Activated CD8-positive, alpha-beta memory T cell treated with anti-CD3 and anti-CD28 coated beads, Interleukin-2, amount 50 U/mL, for 1 hour (primary cell): ENCODE data around the gene ZNF83.
"Not testable (repeated sequence)": the region's sequence is repeated elsewhere in the genome, so short reads cannot be mapped to it uniquely, and the experiment has no call there.

Experiments
- DNase-seq: peaks from one replicate; pipeline ENCODE4 v3.0.0-alpha.2; 2020; ENCODE audit errors: extremely low read depth

ZNF83 gene

DNA sequence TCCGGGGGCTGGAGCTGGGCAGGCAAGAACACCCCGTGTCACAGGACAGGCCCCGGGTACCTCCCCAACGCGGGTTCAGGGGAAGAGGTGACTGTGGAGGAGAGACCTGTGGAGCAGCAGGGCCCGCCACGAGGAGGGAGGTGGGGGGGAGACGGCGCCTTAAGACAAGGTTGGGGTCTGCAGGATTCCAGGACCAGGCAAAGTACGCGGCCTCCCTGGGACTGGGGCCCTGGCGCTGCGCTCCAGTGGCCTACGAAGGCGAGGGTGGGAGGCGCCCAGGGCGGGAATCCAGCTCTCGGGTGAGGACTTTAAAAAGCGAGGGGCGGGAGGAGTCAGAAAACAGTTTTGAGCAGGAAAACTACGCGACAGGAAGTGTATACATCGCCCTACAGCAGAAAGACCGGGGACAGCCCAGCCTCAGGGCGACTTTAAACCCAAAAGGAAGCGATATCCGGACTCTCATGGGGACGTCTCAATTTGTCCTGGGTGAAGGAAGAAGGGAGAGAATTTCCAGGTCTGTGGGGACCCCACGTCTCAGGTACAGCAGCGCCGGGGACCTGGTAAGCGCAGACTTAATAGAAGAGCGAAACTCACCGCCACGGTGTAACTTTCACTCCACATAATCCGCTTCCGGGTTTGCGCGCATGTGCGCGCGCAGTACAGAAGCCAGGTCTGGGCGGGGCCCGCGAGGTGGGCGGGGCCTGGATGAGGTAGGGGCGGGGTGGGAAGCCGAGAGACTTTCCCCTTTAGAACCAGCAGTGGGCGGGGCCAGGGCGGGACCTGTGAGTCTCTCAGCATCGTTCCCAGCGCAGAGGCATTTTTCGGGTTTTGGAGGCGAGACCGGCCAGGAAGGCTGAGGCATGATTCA lies at the start of gene ZNF83:
Gene ZNF83, minus strand, starts transcription at position 638 of the 868 bp plus-strand sequence.
- peak; percentile 87 for DNase-seq

DNA sequence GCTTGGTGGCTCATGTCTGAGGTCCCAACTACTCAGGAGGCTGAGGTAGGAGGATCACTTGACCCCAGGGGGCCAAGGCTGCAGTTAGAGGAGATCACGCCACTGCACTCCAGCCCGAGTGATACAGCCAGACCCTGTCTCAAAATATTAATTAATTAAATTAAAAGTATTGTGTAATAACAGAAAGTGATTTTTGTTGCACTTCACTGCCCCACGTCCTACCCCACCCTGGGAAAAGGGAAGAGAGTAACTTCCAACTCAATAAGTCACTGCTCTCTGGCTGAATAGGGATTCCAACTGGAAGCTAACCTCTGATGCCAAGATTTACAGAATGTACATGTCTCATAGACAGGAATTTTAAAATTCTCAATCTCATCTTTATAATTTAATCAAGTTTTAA lies 49.5 kb upstream of the ZNF83 start:
- DNase-seq = no peak

DNA sequence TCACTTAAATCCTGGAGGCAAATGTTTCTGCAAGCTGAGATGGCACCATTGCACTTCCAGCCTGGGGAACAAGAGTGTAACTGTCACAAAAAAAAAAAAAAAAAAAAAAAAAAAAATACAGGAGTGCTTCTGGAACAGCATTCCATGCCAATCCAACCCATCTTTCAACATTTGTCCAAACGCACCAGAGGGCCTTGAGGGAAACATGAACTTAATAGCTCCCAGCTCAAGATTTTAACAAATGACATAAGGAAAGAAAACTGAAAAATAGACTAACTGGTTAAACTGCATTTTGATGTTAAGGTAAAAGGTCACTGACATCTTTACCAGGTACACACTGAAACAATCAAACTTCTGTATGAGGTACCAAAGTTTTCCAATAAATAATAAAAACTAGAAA lies 47.7 kb upstream of the ZNF83 start:
- no peak for DNase-seq

DNA sequence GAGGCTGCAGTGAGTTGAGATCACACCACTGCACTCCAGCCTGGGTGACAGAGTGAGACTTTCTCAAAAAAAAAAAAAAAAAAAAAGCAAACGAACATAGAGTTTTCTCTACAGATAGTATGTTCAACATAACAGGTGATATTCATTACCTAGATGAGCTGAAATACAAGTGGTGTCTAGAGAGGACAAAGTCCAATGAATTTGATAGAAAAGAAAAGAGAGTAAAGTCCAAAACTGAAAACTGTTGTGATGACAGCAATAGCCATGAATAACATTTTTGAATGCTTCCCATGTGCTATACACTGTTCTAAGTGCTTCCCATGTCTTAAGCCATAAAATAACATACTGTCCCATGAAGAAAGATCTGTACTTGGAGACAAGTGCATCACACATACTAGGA lies 43.1 kb upstream of the ZNF83 start:
- DNase-seq = not testable (repeated sequence)

DNA sequence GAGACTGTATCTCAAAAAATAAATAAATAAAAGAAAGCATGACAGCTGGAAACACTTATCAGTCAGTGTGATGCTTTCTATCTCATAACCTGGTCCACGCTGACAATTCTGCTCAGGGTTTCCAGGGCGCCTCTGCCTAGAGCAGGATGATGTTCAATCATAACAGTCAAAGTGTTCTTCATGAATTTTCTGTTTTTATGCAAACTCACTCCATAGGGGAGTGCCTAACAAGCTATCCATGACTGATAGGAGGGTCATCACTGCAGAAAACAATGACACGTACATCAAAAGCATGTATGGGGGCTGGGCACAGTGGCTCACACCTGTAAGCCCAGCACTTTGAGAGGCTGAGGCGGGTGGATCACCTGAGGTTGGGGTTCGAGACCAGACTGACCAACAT lies 41.4 kb upstream of the ZNF83 start:
- no peak for DNase-seq

DNA sequence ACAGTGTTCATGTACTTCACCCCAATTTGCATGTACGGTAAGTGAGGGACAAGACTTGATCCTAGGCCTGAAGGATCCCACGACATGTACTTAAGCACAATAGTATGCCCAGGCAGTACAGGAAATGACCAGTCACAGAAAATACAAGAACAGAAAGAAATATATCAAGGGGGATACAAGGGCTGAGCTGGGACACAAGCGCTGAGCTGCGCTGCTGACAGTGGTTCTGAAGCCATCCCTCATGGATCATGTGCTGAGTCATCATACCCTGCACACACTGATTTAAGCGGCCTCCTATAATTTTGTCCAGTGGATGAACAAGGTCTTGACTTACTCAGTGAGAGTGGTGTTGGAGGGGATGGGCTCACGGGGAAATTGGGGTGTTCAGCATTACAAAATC lies 37.1 kb upstream of the ZNF83 start:
- DNase-seq = not testable (repeated sequence)

DNA sequence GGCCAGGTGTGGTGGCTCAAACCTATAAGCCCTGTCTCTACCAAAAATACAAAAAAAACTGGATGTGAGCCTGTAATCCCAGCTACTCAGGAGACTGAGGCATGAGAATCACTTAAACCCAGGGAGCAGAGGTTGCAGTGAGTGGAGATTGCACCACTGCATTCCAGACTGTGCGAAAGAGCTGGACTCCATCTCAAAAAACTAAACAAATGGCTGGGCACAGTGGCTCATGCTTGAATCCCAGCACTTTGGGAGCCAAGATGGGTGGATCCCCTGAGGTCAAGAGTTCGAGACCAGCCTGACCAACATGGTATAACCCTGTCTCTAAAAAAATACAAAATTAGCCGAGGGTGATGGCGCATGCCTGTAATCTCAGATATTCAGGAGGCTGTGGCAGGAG lies 34.9 kb upstream of the ZNF83 start:
- no peak for DNase-seq

DNA sequence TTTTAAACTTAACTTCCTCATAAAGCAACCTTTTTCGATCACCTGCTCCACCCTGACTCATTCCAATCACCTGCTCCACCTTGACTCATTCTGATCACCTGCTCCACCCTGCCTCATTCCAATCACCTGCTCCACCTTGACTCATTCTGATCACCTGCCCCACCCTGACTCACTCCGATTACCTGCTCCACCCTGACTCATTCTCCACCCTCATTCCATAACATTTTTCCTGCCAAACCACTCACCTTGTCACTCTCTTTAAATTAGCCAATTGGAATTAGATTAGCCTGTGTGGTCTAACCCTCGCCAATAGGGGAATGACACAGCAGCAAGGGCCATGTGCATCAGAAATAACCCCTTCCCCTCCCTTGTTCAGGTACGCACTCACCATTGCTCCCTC lies 31.9 kb upstream of the ZNF83 start:
- DNase-seq = no peak

DNA sequence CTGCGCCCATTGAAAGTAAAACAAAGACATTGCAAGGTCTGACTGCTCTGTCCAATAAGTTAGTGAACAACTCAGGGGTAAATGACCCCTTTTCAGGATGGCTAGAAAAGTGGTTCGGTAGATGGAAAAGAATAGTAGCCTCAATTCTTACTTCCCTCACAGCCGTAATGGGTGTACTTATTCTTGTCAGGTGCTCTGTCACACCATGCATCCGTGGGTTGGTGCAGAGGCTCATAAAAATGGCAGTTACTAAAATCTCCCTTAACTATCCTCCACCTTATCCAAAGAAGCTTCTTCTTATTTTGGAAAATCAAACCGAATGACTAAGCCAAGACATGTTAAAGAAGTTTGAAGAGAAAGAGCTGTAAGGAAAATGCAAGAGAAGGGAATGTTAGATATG lies 31.4 kb upstream of the ZNF83 start:
- no peak for DNase-seq

DNA sequence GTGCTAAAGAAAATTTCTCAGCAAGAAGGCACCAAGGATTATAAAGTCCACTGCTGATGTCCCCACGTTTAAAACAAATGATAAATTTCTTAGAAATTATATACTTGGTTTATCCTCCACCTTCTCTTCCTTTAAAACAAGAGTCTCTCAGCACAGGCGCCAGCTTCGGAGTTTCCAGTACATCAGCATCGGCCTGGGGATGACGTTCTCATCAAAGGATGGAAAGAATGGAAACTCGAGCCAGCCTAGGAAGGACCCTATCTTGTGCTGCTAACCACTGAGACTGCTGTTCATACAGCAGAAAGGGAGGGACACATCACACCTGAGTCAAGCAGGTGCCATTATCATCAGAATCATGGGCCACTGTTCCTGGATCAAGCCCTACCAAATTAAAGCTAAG lies 29.8 kb upstream of the ZNF83 start:
- DNase-seq = no peak

DNA sequence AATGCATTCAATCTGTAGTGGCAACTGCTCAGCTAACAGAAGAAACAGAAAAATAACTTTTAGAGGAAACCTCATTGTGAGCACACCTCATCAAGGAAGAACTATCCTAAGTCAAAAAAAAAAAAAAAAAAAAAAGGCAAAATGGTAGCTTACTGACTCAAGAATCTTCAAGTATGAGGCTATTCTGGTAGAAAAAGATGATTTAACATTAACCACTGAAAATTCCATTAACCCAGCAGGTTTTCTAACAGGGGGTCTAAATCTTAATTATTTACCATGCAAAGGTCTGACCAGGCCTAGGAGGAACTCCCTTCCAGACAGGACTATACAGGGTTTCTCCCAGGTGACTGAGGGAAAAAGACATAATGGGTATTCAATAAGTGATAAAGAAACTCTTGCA lies 28.4 kb upstream of the ZNF83 start:
- DNase-seq = no peak

DNA sequence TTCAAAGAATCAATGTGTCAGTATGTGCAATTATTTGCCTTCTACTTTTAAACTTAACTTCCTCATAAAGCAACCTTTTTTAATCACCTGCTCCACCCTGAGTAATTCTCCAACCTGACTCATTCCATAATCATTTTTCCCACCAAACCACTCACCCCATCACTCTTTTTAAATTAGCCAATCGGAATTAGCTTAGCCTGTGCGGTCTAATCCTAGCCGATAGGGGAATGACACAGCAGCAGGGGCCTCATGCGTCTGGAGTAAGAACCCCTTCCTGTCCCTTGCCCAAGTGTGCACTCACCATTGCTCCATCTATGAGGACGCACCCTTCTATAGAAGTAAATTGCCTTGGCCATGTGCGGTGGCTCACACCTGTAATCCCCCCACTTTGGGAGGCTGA lies 27.4 kb upstream of the ZNF83 start:
- DNase-seq = no peak

DNA sequence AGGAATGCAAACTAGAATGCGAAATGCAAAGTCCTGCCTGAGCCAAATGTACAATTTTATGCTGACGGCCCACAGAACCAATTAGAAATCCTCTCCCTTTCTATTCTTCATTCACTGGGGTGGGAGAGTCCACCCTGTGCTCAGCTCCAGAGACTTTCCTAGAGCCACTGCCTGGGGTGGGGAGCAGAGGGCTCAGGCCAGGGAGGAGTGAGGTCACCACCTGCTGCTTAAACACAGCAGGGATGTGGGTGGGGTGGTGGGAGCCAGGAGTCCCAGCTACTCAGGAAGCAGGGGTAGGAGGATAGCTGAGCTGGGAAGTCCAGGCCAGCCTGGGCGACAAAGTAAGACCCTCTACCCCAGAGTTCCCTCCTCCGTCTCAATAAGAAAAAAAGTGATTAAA lies 26.9 kb upstream of the ZNF83 start:
- no peak for DNase-seq

DNA sequence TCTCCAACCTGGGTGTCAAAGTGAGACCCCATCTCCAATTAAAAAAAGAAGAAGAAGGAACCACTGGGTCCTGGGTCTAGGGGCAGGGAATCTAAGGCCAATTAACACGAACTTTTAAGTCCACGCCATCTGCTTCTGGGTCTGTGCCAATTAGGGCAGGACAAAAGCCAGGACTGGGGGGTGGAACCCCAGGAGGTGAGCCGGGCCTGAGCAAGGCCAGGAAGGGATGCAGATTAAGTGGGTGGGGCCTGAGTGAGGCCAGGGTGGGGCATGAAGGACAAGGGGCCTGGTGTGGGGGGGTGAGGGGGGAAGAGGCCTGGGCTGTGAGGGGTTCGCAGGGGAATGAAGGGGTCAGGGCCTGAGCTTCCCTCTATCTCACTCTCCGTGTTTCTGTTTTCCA lies 26.3 kb upstream of the ZNF83 start:
- DNase-seq = no peak

DNA sequence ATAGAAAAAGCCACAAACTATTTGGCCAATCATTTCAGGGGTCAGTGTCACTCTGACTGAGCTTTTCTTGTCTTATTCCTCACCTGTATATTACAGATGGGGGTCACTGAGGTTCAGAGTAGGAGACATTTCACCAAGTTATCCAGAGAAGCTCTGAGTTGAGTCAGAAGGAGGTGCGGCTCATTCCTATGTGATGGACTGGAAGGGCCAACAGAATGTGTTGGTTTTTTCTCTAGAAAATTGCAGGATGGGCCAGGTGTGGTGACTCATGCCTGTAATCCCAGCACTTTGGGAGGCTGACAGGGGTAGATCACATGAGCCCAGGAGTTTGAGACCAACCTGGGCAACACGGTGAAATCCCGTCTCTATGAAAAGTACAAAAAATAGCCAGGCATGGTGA lies 24.5 kb upstream of the ZNF83 start:
- no peak for DNase-seq

DNA sequence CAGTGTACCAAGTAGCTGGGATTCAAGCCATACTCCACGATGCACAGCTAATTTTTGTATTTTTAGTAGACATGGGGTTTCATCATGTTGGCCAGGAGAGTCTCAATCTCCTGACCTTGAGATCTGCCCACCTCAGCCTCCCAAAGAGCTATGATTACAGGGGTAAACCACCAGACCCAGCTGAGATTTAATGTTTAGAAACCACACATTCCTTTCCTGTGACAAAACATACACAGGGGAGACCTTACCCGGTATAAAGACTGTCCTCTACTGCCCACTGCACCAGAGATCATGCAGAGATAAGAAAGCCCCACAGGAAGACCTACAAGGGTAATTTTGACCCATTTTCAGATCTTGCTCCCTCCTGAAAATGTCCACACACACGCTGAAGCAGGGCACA lies 22.8 kb upstream of the ZNF83 start:
- no peak for DNase-seq

DNA sequence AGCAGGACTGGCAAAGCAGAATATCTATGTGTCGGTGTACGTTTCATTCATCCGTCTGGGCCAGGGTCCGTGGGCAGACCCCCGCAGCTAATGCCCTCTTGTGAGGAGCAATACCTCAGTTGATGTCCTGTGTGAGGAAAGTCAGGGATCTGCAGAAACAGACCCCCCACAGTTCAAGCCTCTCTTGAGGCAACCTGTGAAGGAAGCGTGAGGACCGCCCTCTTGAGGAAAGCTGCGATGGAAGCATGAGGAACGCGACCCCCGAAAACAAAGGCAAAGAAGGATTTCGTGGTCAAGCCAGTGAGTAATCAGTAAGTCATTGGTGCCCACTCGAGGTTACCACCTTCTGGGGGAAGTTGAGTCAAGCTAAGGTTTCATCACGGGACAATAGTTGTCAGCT lies 20.9 kb upstream of the ZNF83 start:
- DNase-seq = no peak

DNA sequence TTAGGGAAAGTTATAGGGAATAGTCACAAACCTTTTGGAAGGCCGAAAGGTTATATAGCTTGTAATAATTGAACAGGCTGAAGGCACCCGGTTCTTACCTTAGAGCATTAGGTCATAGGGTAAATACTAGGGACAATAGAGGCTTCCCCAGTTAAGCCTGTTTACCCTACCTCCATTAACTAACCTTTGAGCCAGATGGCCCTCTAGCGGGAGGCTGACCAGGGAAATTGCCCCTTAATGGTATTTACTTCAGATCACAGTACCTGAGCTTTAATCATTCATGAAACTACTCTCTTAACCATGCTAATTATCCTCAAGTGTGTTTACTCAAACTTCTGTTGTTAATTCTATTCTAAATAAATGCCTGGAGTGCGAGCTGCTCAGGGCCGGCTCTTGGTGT lies 20.4 kb upstream of the ZNF83 start:
- DNase-seq = no peak

DNA sequence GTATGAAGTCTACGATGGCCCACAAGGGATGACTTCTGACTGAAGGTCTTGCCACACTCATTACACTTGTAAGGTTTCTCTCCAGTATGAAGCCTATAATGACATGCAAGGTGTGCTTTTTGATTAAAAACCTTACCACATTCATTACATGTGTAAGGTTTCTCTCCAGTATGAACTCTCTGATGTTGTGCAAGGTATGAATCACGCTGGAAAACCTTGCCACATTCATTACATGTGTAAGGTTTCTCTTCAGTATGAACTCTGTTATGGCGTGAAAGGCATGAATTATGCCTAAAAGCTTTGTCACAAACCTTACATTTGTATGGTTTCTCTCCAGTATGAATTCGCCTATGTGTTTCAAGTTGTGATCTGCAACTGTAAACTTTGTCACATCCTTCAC lies 15.0 kb upstream of the ZNF83 start:
- no peak for DNase-seq

DNA sequence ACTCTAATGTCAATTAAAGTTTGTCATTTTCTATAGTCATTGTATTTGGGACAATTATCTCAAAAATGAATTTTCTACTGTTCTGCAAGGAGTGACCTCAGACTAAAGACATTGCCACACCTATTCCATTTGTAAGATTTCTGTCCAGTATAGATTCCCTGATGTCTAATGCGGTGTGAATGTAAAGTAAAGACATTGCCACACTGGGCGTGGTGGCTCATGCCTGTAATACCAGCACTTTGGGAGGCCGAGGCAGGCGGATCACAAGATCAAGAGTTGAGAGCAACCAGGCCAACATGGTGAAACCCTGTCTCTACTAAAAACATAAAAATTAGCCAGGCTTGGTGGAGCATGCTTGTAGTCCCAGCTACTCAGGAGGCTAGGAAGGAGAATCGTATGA lies 13.8 kb upstream of the ZNF83 start:
- DNase-seq = no peak

DNA sequence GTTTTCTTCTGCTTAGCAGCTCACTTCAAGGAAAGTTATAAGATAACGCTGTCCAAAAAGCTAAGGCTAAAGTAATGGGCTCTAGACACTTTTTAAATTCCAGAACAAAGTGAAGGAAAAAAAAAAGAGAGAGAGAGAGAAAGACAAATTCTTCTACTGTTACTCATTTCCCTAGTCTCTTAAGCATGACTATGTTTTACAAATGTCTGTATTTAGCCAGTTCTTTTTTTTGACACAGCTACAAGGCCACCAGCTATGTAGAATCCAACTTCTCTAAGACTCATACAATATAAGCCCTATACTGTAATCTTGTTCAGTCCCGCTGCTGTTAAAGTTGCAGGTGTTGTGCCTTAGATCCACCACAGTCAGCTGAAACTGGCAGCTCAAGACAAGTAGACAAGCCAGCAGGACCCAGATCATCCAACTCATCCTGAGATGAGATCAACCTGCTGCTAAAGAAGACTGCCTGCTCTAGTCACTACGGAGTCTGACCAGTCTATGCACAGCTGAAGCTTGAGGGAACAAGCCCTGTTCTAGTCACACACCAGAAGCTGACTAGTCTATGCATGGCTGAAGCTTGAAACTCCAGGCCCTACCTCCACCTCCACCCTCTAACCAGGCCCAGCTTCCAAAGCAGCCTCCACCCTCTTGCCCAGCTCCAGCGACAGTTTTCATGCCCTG lies 10.3 kb upstream of the ZNF83 start:
- DNase-seq = no peak

DNA sequence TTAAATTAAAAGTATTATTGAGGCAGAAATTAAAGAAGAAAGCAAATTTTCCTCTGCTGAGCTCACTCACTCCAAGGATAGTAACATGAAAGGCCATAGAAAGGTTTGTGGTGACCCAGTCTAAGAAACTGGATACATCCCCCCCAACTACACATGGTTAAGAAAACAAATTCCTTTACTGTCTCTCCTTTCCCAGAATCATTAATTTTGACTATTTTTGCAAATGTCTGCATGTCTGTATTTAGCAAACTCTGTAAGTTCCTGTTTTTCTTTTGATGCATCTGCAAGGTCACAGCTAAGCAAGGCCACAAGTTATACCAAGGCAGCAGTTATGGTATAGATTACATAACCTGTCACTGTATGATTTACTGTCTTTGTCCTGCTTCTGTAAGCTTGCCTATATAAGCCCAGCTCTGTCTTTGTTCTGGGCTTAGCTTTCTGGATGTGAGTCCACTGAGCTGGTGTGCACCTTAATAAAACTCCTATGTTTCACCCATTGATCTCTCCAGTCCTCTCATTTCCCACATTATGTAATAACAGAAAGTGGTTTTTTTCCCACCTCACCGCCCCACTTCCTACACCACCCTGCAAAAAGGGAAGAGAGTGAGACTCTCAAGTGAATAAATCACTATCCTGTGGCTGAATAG lies 8.5 kb upstream of the ZNF83 start:
- no peak for DNase-seq

DNA sequence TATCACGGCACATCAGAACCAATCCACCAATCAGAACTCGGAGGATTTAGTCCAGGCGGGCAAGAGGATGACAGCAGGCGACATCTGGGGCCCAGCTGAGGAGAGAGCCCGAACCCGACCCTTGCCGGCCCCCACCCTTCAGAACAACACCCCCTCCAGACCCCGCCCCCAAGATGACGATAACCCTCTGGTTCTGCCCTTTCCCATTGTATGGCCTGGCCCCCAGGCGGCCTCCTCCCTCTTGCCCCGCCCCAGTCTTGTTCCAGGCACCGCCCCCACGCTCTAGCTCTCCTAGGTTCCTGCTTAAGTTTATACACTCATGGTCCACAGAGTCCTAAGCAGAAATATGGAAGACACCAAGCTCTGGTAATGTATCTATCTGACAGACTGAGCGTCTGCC lies 2.8 kb upstream of the ZNF83 start:
- DNase-seq = no peak
